ENCODE results near the gene PIEZO2.

- TF ChIP-seq, protein P1, sequence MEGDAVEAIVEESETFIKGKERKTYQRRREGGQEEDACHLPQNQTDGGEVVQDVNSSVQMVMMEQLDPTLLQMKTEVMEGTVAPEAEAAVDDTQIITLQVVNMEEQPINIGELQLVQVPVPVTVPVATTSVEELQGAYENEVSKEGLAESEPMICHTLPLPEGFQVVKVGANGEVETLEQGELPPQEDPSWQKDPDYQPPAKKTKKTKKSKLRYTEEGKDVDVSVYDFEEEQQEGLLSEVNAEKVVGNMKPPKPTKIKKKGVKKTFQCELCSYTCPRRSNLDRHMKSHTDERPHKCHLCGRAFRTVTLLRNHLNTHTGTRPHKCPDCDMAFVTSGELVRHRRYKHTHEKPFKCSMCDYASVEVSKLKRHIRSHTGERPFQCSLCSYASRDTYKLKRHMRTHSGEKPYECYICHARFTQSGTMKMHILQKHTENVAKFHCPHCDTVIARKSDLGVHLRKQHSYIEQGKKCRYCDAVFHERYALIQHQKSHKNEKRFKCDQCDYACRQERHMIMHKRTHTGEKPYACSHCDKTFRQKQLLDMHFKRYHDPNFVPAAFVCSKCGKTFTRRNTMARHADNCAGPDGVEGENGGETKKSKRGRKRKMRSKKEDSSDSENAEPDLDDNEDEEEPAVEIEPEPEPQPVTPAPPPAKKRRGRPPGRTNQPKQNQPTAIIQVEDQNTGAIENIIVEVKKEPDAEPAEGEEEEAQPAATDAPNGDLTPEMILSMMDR (conservative IDR thresholded peaks at IDR 0.05; ENCODE audit: low read depth, low read length), result no peak
- no peak for TF ChIP-seq EZH2 (IDR thresholded peaks at IDR 0.05; ENCODE audit: borderline replicate concordance, low read depth, low read length, poor library complexity, severe bottlenecking)
These were observed 298.5 kb downstream of the PIEZO2 start for GRCh38 chr18:10850840-10851239.
